ENCODE measurements around the gene CDH15.

DNA sequence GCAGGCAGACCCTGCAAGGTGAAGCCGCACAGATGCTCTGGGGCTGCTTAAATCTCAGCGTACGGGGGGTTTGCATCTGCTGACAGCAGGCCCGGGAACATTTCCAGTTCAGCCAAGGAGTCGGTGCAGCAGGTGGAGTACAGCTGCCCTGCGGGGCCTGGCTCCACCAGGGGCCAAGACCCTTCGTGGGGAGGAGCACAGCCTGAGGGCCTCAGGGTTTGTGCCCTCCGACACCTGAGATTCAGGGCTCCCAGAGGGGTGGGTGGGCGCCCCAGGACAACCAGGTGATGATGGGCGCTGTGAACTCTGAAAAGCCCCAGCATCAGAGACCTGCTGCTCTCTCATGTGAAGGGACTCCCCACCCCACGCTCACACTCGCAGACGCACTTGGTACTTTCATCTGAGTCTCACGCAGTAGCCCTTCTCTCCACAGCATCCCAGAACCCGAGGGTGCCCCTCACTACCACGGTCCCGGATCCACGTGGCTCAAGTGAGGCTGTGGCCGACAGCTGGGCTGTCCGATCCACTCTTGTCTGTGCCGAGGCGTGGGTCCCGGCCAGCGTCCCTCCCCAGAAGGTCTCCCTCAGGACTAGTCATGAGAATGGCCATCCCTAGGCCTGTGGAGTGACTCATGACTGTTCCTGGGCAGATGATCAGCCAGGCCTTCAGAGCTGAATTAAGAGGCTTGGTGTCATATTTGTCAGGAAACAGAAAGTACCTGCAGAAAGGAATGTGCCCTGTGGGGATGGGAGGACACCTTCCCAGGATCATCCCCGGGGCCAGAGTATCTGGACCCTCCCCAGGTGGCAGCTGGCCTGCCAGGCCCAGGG, 48.3 kb upstream of the CDH15 start:
- TF ChIP-seq EZH2phosphoT487 (IDR thresholded peaks at IDR 0.05; ENCODE audit: insufficient read depth, low read depth) (no peak), EZH2 (IDR thresholded peaks at IDR 0.05; ENCODE audit: insufficient read depth, poor library complexity, severe bottlenecking) (no peak)
